Activated naive CD4-positive, alpha-beta T cell treated with anti-CD3 and anti-CD28 coated beads, Interleukin-2, amount 50 U/mL, for 16 hours (primary cell): ENCODE data around the gene RNF141.

Experiments used
- DNase-seq: peaks from one replicate; pipeline ENCODE4 v3.0.0-alpha.2; 2020

Gene RNF141

GRCh38 chr11:10496296-10496936, 44.6 kb downstream of the RNF141 start:
- DNase-seq, result no peak

- DNase-seq, result no peak
Observed at GRCh38 chr11:10495464-10495786, 45.6 kb downstream of the RNF141 start.

GRCh38 chr11:10494636-10495463, 46.1 kb downstream of the RNF141 start:
- DNase-seq, result no peak

- DNase-seq, result no peak
Observed at GRCh38 chr11:10493041-10493663, 47.8 kb downstream of the RNF141 start.

GRCh38 chr11:10492084-10492483, 48.9 kb downstream of the RNF141 start:
- no peak for DNase-seq

GRCh38 chr11:10490398-10491241, 50.4 kb downstream of the RNF141 start:
- no peak for DNase-seq

GRCh38 chr11:10490032-10490397, 51.0 kb downstream of the RNF141 start:
- DNase-seq, result no peak

- DNase-seq, result no peak
Observed at GRCh38 chr11:10488934-10489691, 51.9 kb downstream of the RNF141 start.

- no peak for DNase-seq
Observed at GRCh38 chr11:10488121-10488933, 52.7 kb downstream of the RNF141 start.

GRCh38 chr11:10487002-10487647, 53.9 kb downstream of the RNF141 start:
- DNase-seq, result no peak

GRCh38 chr11:10486161-10486840, 54.7 kb downstream of the RNF141 start:
- DNase-seq, result no peak

GRCh38 chr11:10485646-10486045, 55.3 kb downstream of the RNF141 start:
- no peak for DNase-seq

GRCh38 chr11:10484461-10485180, 56.4 kb downstream of the RNF141 start:
- DNase-seq, result no peak

GRCh38 chr11:10483584-10483983, 57.4 kb downstream of the RNF141 start:
- no peak for DNase-seq

GRCh38 chr11:10483174-10483573, 57.8 kb downstream of the RNF141 start:
- DNase-seq, result no peak

GRCh38 chr11:10481560-10482349, 59.2 kb downstream of the RNF141 start:
- no peak for DNase-seq

GRCh38 chr11:10480760-10481159, 60.2 kb downstream of the RNF141 start:
- DNase-seq, result no peak

- no peak for DNase-seq
Observed at GRCh38 chr11:10480026-10480425, 61.0 kb downstream of the RNF141 start.
